HG03442 (cell line): ENCODE results near the gene ING4.

Experiments used
- ATAC-seq: cut with Tn5 transposase; IDR thresholded peaks from one replicate; pipeline ENCODE4 v1.9.1; 2021; ENCODE audit warnings: mild to moderate bottlenecking, moderate library complexity; ENCODE audit not compliant: unreplicated experiment

Gene ING4

DNA sequence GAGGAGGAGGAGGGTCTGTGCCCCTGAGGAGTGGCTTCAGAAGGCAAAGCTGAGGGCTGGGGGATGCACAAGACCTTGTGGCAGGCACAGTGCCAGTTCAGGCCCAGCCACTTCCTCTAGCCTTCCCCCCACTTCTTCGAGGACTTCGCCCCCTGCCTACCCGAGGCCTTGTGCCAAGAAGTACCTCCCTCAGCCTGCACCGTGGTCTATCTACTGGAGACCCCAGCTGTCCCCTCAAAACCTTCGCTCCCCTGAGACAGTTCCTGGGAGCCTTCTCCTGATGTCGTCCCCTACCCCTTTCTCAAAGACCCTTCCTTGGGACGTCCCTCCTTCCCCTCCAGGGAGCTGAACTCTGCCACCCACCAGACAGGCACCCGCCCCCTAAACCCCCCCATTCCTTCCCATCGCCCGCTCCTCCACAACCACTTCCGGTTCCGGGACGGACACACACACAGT is 25.7 kb upstream of the ING4 start:
- no peak for ATAC-seq

DNA sequence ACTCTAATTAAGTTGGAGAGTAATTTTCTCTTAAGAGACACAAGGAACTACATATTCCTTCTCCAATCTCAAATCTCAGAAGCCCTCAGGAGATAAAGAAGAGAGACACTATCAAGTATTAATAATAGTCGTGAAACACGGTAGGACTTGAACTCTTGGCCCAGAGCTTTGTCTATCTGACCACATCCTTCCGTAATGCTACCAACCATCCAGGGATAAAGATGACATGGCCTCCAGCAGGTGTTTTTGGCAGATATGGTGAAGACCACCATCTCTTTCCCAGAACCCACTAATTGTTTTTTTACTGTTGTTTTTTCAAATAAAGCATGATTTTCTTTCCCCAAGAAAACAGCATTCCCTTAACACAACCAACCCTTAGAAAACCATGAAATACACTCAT is 22.9 kb upstream of the ING4 start:
- no peak for ATAC-seq

DNA sequence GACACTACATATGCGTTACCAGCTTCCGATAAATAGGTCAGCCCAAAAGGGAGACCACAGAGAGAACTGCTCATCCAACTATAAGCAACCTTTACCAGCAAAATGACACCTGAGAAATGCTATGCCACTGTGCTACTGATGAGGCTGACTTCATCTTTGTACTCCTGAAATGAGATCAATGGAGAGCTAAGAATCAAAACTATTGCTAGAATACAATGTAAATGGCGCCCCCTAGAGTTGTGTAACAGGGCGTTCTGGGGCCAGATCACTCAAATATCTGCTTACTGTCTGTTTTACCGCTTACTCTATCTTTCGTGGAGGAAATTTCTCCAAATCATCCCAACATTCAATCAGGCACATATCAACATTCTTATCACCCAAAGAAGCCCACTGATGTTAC is 21.7 kb upstream of the ING4 start:
- no peak for ATAC-seq

DNA sequence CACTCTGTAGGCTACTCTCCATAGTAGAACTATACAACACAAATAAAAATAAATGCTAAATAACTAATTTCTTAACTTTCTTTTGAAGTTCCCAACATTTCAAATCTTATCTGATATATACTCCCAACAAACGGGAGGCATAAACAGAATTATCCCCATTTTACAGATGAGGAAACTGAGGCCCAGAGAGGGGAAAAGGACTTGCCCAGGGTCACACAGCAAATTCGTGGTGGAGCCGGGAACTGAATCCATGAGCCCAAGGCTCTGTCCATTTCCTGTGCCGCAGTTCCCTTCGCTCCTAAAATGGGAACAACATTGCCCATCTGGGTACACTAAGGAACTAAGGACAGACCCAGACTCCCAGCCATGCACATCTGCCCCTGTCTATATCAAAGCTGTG is 14.0 kb upstream of the ING4 start:
- ATAC-seq = no peak

DNA sequence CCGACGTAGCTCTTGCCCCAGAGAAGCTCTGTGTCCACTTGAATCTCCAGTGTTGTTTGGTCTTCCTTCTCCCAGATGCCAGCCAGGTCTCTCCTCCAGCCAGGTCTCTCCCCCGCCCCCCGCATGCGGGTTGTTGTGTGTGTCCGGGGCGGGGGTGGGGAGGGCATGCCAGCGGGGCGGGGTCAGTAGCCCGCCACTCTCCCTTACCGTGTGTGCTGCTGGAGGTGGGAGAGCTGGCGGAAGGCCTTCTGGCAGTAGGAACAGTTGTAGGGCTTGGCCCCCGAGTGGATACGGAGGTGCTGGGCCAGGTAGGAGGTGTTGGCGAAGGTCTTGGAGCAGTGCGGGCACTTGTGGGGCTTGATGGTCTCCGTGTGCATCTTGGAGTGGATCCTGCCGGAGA is 9.2 kb upstream of the ING4 start:
- no peak for ATAC-seq

DNA sequence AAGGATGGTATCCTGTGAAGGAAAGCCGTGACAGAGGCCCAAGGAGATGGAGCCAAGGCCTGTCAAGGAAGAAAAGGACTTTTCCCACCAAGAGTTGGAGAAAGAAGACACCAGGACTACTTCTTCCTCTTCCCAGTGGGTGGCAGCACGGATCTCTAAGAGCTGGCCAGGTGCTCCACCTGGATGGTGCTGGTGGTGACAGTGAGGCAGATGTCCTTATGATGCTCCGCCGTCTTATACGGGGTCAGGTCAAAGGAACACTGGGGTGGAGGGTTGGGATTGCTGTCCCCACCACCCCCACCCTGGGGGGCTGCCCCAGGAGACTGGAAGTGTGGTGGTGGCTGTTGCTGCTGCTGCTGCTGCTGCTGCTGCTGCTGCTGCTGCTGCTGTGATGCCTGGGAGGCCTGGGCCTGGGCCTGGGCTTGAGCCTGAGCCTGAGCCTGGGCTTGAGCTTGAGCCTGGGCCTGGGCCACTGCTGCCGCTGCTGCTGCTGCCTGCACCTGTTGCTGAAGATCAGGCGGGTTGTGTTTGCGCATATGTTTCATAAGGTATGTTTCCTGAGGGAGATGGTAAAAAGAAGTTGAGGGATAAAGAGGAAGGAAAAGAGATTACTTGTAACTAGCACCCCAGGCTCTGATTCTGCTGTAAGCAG is 4.8 kb upstream of the ING4 start:
- ATAC-seq = no peak

DNA sequence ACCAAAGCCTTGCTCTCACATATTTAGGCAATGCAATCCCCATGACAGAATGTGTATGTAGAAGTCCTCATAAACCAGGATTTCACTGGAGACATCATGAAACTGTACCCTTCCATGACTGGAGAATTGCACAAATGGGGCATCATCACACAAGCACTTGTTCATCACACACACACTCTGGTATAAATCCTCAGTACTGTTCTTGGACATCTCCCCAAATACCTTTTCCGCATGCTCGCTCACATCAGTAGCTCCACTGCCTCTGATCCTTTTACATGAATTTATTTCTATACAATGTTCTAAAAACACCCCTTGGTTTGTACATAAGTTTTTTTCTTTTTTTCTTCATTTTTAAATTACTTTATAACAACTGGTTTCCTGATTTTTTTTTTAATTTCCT is 3.3 kb upstream of the ING4 start:
- no peak for ATAC-seq

DNA sequence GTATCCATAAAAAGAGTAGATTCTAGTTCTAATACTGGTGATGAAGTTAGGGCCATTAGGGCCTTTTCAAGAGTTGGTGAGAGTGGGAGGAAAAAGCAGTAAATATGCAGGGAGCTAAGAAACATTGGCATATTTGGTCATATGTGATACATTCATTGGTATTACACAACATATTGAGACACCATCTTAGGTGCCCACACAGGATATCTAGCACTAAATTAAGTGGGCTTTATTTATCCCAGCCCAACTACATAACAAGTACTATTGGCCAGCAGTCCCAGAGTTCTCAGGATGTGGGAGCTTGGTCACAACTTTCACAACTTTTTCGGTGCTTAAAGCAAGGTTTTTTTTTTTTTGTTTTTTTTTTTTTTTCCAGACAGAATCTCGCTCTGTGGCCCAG is 2.0 kb upstream of the ING4 start:
- ATAC-seq = no peak

DNA sequence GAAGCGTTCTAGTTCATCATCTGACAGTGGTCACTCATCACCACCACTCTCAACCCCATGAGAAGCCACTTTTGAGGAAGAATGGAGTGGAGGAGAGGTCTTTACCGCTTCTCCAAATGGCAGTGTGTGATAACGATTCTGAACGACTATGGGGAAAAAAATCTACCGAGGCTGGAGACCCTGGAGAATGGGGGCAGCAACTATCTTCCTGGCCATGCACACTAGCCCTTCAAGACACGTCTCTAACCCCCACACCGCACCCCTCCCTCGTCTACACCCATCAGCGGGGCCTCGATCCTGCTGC is 365 bp downstream of the ING4 start:
- peak; percentile 19 for ATAC-seq

DNA sequence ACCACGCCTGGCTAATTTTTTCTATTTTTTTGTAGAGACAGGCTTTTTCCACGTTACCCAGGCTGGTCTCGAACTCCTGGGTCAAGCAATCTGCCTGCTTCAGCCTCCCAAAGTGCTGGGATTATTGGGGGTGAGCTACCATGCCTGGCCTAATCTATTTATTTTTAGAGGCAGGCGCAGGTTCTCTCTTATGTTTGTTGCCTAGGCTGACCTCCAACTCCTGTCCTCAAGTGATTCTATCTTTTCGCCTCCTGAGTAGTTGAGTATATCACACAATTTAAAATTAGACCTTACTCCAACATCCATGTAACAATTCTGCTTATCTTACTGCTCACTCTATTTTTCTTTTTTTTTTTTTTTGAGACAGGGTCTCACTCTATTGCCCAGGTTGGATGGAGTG is 8.9 kb downstream of the ING4 start:
- ATAC-seq = no peak

DNA sequence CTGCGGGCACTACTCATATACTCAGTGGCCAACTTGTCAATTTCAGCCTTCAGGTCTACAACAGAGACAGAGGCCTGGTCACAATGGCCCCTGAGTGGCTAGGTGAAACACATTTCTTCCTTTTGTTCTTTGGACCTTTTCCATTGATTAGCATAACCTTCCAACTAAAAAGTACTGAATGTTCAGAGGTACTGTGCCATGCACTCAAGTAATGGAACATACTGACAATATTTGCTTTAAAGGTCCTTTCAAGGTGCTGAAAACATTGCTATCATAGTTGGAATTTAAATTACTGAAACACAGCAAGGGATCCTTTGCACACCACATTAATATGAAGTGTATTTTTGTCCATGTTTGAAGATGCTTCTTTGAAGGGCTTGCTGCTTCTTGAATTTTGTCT is 9.6 kb downstream of the ING4 start:
- no peak for ATAC-seq

DNA sequence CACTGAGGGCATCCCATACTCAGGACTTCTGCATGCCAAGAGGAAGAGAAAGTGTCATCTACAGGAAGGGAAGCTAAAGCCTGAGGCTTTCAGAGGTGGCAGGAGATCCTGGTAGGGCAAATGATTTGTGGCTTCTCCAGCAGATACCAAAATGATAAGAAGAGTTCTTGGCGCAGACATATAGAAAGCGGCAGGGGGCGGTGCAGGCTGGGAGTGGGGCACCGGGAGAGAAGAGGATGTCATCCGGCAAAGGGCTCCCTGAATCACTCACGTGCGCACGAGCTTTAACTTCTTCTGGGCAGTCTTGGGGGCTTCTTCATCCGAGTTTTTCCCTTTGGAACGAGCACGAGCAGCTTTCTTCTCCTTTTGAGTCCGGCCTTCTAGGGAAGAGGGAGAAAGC is 10.5 kb downstream of the ING4 start:
- ATAC-seq = no peak

DNA sequence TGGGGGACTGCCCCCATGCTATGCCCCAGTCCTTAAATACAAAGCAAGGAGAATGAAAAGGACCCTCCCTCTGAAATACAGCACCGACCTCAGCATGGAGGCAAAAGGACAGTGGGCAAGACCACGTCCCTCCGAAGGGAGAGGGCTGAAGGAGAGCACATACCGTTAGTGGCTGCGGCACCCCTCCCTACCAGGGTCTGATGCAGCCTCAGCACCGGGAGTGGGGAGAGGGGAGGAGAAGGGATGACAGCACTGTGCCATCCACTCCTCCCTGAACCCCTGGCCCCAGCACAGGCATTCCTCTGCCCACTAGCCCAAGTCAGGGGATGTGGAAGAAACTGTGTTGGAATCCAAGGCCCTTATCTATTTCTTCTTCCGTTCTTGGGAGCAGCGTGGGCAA is 12.1 kb downstream of the ING4 start:
- no peak for ATAC-seq

DNA sequence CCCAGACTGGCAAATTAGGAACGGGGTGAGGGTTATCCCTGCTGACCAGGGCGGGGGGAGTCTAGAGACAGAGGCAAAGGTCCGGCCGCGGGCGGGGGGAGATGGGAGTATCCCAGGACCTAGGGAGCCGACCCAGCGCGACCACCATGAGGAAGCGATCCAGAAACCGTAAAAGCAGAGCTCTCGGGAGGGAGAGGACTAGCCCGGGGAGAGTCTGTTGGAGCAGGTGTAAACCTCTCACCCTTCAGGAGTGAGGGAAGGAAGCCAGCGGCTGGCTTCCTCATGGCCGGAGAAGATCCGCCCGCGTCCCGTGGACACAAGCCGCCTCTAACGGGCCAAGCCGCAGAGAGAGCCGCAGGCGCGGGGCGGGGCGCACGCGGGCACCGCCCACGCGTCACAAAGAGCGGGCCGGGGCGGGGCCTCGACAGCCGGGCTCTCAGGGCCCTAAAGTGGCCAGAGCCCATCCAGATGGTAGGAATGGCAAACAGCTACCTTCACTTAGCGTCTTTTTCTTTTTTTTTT is 15.8 kb downstream of the ING4 start, which contains the start of gene ACRBP:
TSS of gene ACRBP (minus strand) at position 350 of the 522 bp plus-strand sequence. CDS start at position 284, 66 bp downstream.
- no peak for ATAC-seq

DNA sequence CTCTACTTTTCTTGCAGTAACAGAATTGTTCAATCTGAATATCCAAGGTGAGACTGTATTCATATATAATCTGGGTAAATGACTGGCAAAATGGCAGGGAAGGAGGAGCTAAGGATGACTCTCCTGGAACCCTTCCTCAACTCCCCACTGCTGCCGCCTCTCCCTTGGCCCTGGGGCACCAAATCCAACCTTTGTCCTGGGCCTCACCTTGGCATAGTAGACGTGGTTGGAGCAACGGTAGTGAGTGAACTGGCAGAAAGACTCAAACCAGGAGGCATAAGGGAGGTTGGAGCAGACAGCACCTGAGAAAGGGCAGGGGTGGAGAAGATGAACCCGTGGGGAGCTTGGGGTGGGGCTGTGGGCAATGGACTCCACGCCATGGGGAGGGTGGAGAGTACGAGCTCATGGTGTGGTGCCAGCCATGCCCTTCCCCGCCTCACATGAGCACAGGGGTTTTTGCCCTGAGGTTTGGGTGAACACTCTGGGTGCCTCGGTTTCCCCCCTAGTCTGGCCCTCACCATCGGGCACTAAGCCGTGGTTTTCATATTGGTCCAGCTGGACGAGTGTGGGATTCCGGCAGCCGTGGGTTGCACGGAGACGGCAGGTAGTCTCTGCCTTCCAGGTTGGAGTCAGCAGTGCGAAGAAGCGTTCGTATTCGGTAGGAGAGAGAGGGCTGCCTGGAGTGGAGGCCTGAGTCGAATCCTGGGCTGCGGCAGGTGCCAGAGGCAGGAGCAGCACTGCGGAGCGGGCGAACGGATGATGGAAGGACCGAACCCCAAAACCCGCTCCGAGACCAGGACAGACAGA is 16.4 kb downstream of the ING4 start:
- ATAC-seq = no peak

DNA sequence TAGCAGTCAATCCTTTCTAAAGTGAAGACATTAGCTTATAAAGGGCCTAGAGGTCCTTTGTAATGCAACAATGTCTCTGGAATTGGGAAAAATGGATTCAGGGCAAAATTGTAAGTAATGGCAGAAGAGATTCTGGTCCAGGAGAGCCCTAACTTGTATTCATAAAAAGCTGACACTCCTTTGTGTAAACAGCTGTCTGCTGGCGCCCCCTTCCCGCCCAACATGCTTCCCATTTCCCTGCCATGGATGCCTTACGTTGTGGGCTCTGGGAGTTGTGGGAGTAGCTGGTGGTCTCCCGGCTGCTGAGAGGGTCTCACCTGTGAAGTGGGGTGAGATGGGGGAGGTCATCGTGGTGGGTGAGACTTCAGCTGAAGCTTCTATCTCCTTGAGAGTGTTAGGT is 18.0 kb downstream of the ING4 start:
- no peak for ATAC-seq

DNA sequence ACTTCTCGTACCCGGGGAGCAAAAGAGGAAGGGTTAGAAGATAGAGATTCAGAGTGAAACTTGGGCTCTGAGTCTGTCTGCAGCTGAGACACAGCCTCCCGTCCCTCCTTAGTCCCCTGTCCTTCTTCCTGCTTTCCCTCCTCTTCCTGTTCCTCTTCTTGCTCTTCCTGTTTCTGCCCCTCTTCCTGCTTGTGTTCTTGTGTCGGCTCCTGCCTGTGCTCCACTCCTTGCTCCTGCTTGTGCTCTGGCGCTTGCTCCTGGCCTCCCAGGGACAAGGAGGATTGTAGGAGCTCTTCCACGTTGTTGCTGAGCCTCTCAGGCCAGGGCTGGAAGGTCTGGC is 18.7 kb downstream of the ING4 start:
- no peak for ATAC-seq

DNA sequence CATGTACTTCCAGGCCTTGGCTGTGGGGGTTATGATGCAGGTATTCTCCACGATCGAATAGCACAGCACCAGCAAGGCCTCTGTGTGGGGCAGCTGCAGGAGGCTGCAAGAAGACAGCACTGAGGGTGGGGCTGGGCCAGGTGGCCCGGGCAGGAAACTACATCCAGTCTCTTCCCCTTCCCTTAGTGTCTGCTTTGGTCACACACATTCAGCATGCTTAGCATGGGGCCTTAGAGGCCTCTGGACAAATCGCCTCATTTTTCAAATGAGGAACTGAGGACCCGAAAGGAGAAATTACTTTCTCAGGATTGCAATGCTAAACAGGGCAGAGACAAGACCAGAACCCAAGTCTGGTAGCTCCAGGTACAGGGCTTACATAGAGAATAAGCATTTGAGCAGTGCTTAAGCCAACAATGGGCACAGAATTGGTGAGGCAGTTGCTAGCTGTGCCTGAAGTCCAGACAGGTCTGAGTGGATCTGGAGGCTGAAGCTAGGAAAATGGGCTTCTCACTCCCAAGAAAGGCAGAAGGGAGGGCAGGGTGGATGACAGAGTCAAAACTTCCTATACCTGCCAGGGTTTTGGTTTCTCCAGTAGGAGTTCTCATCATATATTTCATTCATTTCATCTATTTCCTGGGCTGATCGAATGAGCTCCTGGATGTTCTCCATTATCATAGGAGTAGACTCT is 19.2 kb downstream of the ING4 start:
- ATAC-seq = no peak

DNA sequence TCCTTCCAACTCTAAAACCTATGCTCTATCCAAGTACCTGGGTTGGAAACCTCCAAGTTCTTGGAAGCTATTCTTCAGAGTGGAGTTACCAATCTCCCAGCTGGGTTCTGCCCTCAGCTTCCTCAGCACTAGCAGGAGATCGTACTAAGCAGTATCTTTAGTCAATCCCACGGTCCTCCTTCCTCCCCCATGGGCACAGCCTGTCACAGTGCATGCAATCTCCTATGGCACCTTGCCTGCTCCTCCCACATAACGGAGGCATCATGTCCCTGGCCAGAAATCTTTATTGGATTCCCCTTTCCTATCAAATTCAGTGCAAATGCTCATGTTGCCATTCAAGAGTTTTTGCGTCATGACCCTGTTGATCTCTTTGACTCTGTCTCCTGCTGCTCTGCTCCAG is 21.8 kb downstream of the ING4 start:
- ATAC-seq = no peak

DNA sequence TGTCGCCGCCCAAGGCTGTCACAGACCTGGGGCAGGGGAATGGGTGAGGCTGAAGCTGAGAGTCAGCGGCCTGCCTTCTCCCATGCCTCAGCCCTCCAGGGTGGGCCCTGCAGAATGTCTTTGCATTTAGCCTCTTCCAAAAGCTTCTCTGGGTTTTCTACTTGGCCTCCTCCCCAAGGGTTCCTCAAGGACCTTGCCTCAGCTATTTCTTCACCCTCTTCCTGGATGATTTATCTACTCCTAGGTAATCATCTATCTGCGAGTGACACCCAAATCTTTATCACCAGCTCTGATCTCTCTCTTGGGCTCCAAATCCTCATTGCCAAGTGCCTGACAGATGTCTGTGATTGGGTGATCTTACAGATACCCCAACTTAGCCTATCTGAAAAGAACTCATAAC is 22.4 kb downstream of the ING4 start:
- ATAC-seq = no peak

DNA sequence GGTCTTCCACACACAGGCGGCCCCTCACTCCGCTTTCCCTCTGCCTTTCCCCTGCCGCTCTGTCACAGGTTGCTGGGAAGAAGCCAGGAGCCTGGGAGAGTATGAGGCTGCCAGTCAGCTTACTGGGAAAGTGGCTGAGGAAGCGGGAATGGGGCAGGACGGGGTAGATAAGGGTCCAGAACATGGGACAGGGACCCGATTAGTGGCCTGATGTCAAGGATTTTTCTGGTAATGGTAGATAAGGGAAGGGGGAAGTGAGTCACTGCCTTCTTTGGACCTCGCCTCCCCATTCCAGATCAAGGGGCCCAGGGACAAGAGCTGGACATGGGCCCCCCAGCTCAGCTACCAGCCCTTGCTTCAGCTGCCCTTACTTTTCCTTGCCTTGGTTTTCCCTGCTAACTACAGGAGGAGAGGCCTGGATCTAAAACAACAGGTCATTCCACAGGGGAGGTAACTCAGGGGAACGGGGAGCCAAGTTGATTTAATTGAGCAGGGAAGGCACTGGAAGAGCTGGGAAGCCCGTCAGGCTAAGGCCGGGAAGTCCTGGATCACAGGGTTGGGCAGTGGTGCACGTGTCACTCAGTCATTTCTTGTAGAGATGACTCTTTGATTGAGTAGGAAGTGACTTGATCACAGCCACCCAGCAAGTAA is 23.6 kb downstream of the ING4 start:
- no peak for ATAC-seq

DNA sequence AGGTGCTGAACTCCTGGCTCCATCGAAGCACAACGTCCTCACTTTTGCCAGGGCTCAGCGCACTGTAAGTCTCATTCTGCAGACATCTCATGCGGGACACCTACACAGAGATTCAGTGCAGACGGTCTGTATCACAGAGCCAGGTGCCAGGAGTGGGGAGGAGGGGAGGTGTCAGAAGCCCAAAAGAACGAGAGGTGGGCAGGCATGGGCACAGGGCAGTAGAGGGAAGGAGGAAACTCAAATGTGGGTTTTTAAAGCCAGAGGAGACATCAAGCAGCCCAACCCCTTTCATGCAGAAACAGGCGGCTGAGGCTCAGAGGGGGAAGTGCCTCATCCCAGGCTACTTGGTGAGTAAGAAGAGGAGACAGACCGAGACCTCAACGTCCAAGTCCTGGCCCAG is 24.6 kb downstream of the ING4 start:
- ATAC-seq = no peak
